ENCODE data around the gene SCARB1. TPM values are rescaled to one million over a fixed set of nuclear protein-coding genes. Genes with fewer than 3 reads are reported as not detected.

SCARB1 gene
- total RNA-seq, 6 experiments from 2014 or later: 128 to 359 (median 214) TPM

- DNase-seq (no peak), ATAC-seq (no peak)
- intact Hi-C loops (cut with DNase I): no loop called here
- TF ChIP-seq POLR2A (IDR thresholded peaks at IDR 0.05) (no peak), CTCF (IDR thresholded peaks at IDR 0.05) (no peak)
- H3K36me3 ChIP-seq: peaks cover 0 to 47% (median 25%) of the 10 kb centered on the region in 4 donors
- H3K27me3 ChIP-seq: no peaks in the 10 kb centered on the region
- H3K9me3 ChIP-seq: no peaks in the 10 kb centered on the region
- H3K4me3 ChIP-seq: no peak overlapping the region
- 93% methylated on average over 2 of the region's 9 CpGs for WGBS (ENCODE audit: insufficient coverage, low coverage, low lambda C conversion rate, missing lambda C conversion rate)
- H3K4me1 ChIP-seq: peaks cover 0 to 14% (median 6%) of the 10 kb centered on the region in 4 donors
- H3K27ac ChIP-seq: no peak overlapping the region
Observed at GRCh38 chr12:124812356-124812755, 51.3 kb downstream of the SCARB1 start.

GRCh38 chr12:124811633-124812032 lies 52.0 kb downstream of the SCARB1 start:
- TF ChIP-seq CTCF (IDR thresholded peaks at IDR 0.05): no peak
- no peak for TF ChIP-seq POLR2A (IDR thresholded peaks at IDR 0.05)
- intact Hi-C loops (cut with DNase I): no loop called here
- H3K27me3 ChIP-seq: no peaks in the 10 kb centered on the region
- H3K36me3 ChIP-seq: peaks cover 0 to 55% (median 29%) of the 10 kb centered on the region in 4 donors
- ATAC-seq (no peak), DNase-seq (no peak)
- H3K4me1 ChIP-seq: peaks cover 0 to 13% (median 6%) of the 10 kb centered on the region in 4 donors
- WGBS (ENCODE audit: insufficient coverage, low coverage, low lambda C conversion rate, missing lambda C conversion rate): 94% methylated on average over 10 of the region's 13 CpGs
- no peak overlapping the region for H3K4me3 ChIP-seq
- H3K9me3 ChIP-seq: no peaks in the 10 kb centered on the region
- no peak overlapping the region for H3K27ac ChIP-seq

GRCh38 chr12:124809878-124810277 lies 53.8 kb downstream of the SCARB1 start:
- no peak for TF ChIP-seq CTCF (IDR thresholded peaks at IDR 0.05)
- no peak for TF ChIP-seq POLR2A (IDR thresholded peaks at IDR 0.05)
- no peak for DNase-seq
- Histone ChIP-seq H3K27ac (no peak overlapping the region), H3K36me3 (peaks cover 0 to 68% (median 32%) of the 10 kb centered on the region in 4 donors), H3K4me1 (peaks cover 0 to 2% (median under 1%) of the 10 kb centered on the region in 4 donors), H3K9me3 (no peaks in the 10 kb centered on the region), H3K27me3 (no peaks in the 10 kb centered on the region), H3K4me3 (no peak overlapping the region)
- no peak for ATAC-seq
- intact Hi-C loops (cut with DNase I): loop anchor here in 1 of 2 donors (10.0 kb wide), 1 partner anchor 75 kb away; no protein-coding TSS in a partner anchor
- WGBS (ENCODE audit: insufficient coverage, low coverage, low lambda C conversion rate, missing lambda C conversion rate): no CpG with 5 or more reads among the region's 8 CpGs

- no peak for DNase-seq
- intact Hi-C loops (cut with DNase I): loop anchor here in 1 of 2 donors (10.0 kb wide), 1 partner anchor 75 kb away; no protein-coding TSS in a partner anchor
- no peak for ATAC-seq
- Histone ChIP-seq H3K4me3 (no peak overlapping the region), H3K36me3 (peaks cover 0 to 64% (median 29%) of the 10 kb centered on the region in 4 donors), H3K9me3 (no peaks in the 10 kb centered on the region), H3K4me1 (peaks cover 0 to 7% (median 2%) of the 10 kb centered on the region in 4 donors), H3K27ac (no peak overlapping the region), H3K27me3 (no peaks in the 10 kb centered on the region)
- WGBS (ENCODE audit: insufficient coverage, low coverage, low lambda C conversion rate, missing lambda C conversion rate): 81% methylated on average over 4 of the region's 4 CpGs
- no peak for TF ChIP-seq POLR2A (IDR thresholded peaks at IDR 0.05)
- TF ChIP-seq CTCF (IDR thresholded peaks at IDR 0.05): no peak
Observed at GRCh38 chr12:124809391-124809790, 54.3 kb downstream of the SCARB1 start.

Data from right lobe of liver (tissue), 6 donors.